GM23248 (cell line): Measurements from ENCODE around the gene UBIAD1.
"Not testable (repeated sequence)": the region's sequence is repeated elsewhere in the genome, so short reads cannot be mapped to it uniquely, and the experiment has no call there.

Experiments used
- EZH2 ChIP-seq: fragments of 200-600 bp; sonication (generic); IDR thresholded peaks from 2 replicates; pipeline ENCODE4 v1.6.1; 2018; ENCODE audit warnings: antibody characterized with exemption, mild to moderate bottlenecking; ENCODE audit not compliant: insufficient read depth, poor library complexity, severe bottlenecking
- EZH2phosphoT487 ChIP-seq: fragments of 200-600 bp; sonication (generic); IDR thresholded peaks from 2 replicates; pipeline ENCODE4 v1.6.1; 2018; ENCODE audit warnings: antibody characterized with exemption, moderate library complexity, mild to moderate bottlenecking, low read depth; ENCODE audit not compliant: insufficient read depth

DNA sequence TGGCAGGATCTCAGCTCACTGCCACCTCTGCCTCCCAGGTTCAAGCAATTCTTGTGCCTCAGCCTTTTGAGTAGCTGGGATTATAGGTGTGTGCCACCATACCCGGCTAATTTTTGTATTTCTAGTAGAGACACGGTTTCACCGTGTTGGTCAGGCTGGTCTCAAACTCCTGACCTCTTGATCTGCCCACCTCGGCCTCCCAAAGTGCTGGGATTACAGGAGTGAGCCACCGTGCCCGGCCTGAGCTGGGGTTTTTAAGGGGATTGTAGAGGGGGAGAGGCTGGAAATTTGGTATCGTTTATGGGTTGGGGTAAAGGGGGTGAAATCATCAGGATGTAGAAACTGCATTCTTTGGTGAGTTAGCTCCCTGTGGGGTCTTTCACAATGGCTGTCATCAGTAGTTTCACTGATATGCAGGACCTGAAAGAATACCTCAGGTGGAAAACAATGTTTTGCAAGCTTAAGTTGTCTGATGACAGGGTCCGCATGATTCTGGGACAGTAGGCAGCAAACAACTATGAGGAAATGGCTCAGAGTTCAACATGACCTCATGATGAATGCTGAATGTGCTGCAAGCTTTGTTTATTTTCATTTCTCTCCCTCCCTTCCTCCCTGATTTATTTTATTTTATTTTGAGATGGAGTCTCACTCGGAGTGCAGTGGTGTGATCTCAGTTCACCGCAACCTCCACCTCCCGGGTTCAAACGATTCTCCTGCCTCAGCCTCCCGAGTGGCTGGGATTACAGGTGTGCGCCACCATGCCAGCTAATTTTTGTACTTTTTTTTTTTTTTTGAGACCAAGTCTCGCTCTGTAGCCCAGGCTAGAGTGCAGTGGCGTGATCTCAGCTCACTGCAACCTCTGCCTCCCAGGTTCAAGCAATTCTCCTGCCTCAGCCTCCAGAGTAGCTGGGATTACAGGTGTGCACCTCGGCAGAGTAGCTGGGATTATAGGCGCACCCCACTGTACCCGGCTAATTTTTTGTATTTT is 5.4 kb upstream of the UBIAD1 start:
- not testable (repeated sequence) for TF ChIP-seq EZH2phosphoT487, EZH2
